Tibial artery (tissue), 4 donors: ENCODE measurements around the gene IMPG2.
A peak's percentile ranks its signal among the peaks of the same experiment; 100 is the strongest.

ENCODE experiments used
- DNase-seq, 2 donors: peaks; one replicate each; pipeline ENCODE4 v3.0.0-alpha.2; 2019
- H3K27ac ChIP-seq, 2 donors: fragments of 200-600 bp; sonication (generic) in 1 of 2; 1 replicate in 1 of 2; 2 replicates in 1 of 2; pipeline ENCODE4 v1.5.1; 2018 to 2019; ENCODE audit warnings: mild to moderate bottlenecking in 1 of 2
- H3K27me3 ChIP-seq, 2 donors: fragments of 200-600 bp; sonication (generic) in 1 of 2; one replicate each; pipeline versions ENCODE4 v1.5.1 to v1.6.0; 2016 to 2019
- H3K36me3 ChIP-seq, 3 donors: fragments of 200-600 bp; sonication (generic) in 2 of 3; one replicate each; pipeline ENCODE4 v1.5.1; 2016 to 2019; ENCODE audit warnings: mild to moderate bottlenecking in 2 of 3
- H3K4me1 ChIP-seq, 4 donors: fragments of 200-600 bp; sonication (generic) in 2 of 4; 1 replicate in 3 of 4; 2 replicates in 1 of 4; pipeline ENCODE4 v1.5.1; 2016 to 2019
- H3K4me3 ChIP-seq, 2 donors: fragments of 200-600 bp; sonication (generic) in 1 of 2; 1 replicate in 1 of 2; 2 replicates in 1 of 2; pipeline ENCODE4 v1.5.1; 2018 to 2019; ENCODE audit warnings: mild to moderate bottlenecking in 2 of 2
- H3K9me3 ChIP-seq, 3 donors: fragments of 200-600 bp; sonication (generic) in 1 of 3; one replicate each; pipeline ENCODE4 v1.5.1; 2016 to 2019
- CTCF ChIP-seq, 2 experiments: fragments of 200-600 bp in 1 of 2; fragments of 450-650 bp in 1 of 2; IDR thresholded peaks; one replicate each; pipeline ENCODE4 v1.5.1; 2017 to 2019; ENCODE audit warnings: antibody characterized with exemption in 2 of 2, mild to moderate bottlenecking in 1 of 2, moderate library complexity in 1 of 2
- intact Hi-C: fragments of 100-400 bp; cut with DNase I; formaldehyde crosslinking; loops from one replicate; pipeline ENCODE4 v1.15.0; 2023; ENCODE audit warnings: low total_unique reads

Gene IMPG2

GRCh38 chr3:101261506-101261905 lies 58.9 kb downstream of the IMPG2 start:
- DNase-seq: no peak
- intact Hi-C loops: no loop called here
- H3K27ac ChIP-seq: peak overlapping the region; percentile 41 to 57

DNA sequence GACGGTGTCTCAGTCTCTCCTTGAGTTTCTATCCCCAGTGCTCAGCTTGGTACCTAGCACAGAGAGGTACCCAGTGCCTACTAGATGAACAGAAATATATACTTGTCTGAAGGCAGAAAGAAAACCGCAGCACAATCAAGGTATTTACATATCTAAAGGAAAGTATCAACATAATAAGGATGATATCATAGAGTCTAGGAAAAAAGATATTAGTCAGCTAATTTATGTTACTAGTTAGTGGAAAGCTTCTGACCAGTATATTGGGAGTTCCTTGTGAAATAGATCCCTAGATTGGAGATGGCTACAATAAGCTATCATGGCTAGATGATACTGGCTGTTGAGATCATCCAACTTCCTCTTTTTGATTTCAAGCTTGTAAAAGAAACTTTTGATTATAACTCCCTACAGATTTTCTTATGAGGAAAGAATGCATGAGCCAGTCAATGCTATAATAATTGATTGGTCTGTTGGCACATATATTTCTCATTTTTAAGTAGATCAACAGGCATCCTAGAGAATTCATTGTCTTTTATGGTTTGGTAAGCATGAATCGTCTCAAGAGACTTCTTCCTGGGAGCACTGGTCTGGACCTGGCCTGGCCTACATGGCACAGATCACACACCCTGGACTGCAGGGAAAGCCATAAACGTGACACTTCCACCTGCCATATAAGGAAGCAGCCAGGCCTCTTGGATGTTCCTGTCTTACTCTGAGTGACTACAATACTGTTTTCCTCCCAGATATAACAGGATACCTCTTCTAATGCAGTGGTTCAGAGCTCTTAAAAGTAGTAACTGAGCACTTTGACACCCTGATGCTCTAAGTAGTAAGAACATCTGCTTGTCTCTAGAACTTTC lies 60.7 kb downstream of the IMPG2 start:
- H3K4me3 ChIP-seq: no peak overlapping the region
- no peak for TF ChIP-seq CTCF (IDR thresholded peaks at IDR 0.05)
- no peaks in the 10 kb centered on the region for H3K9me3 ChIP-seq
- peaks cover 0 to 54% (median 18%) of the 10 kb centered on the region in 4 donors for H3K4me1 ChIP-seq
- no peak for DNase-seq
- no peaks in the 10 kb centered on the region for H3K36me3 ChIP-seq
- H3K27ac ChIP-seq: peak overlapping the region in 1 of 2 donors; percentile 57
- intact Hi-C loops: no loop called here
- no peaks in the 10 kb centered on the region for H3K27me3 ChIP-seq

More at GRCh38 chr3:101261506-101261905, 58.9 kb downstream of the IMPG2 start:
- Histone ChIP-seq H3K27me3 (no peaks in the 10 kb centered on the region), H3K4me1 (peaks cover 0 to 53% (median 18%) of the 10 kb centered on the region in 4 donors), H3K4me3 (no peak overlapping the region), H3K9me3 (peaks cover 0 to 3% (median 0%) of the 10 kb centered on the region in 3 donors), H3K36me3 (no peaks in the 10 kb centered on the region)
- TF ChIP-seq CTCF (IDR thresholded peaks at IDR 0.05): no peak

GRCh38 chr3:101256511-101256910 lies 63.9 kb downstream of the IMPG2 start:
- Histone ChIP-seq H3K27ac (no peak overlapping the region), H3K36me3 (no peaks in the 10 kb centered on the region), H3K4me3 (no peak overlapping the region), H3K27me3 (no peaks in the 10 kb centered on the region), H3K4me1 (peaks cover 0 to 63% (median 17%) of the 10 kb centered on the region in 4 donors), H3K9me3 (no peaks in the 10 kb centered on the region)
- no peak for TF ChIP-seq CTCF (IDR thresholded peaks at IDR 0.05)
- intact Hi-C loops: no loop called here
- no peak for DNase-seq

GRCh38 chr3:101255441-101255840 lies 64.9 kb downstream of the IMPG2 start:
- DNase-seq: no peak
- no peaks in the 10 kb centered on the region for H3K36me3 ChIP-seq
- no peaks in the 10 kb centered on the region for H3K9me3 ChIP-seq
- no peaks in the 10 kb centered on the region for H3K27me3 ChIP-seq
- no peak for TF ChIP-seq CTCF (IDR thresholded peaks at IDR 0.05)
- no peak overlapping the region for H3K4me3 ChIP-seq
- intact Hi-C loops: no loop called here
- no peak overlapping the region for H3K27ac ChIP-seq
- peaks cover 0 to 63% (median 14%) of the 10 kb centered on the region in 4 donors for H3K4me1 ChIP-seq

GRCh38 chr3:101253396-101253795 lies 67.0 kb downstream of the IMPG2 start:
- Histone ChIP-seq H3K9me3 (no peaks in the 10 kb centered on the region), H3K4me3 (no peak overlapping the region), H3K27ac (peak overlapping the region; percentile 59), H3K36me3 (no peaks in the 10 kb centered on the region), H3K4me1 (peaks cover 0 to 66% (median 14%) of the 10 kb centered on the region in 4 donors), H3K27me3 (no peaks in the 10 kb centered on the region)
- no peak for TF ChIP-seq CTCF (IDR thresholded peaks at IDR 0.05)
- DNase-seq: no peak
- intact Hi-C loops: no loop called here
